Activated CD4-positive, alpha-beta T cell treated with anti-CD3 and anti-CD28 coated beads, Interleukin-2, Interleukin-4, amounts not matched to agents 100 ng/mL and 50 ng/mL, durations not matched to agents 16 hours and 8 hours (primary cell): ENCODE data around the gene FAM3D.
"Not testable (repeated sequence)": the region's sequence is repeated elsewhere in the genome, so short reads cannot be mapped to it uniquely, and the experiment has no call there.

ENCODE experiments used
- DNase-seq: peaks from one replicate; pipeline ENCODE4 v3.0.0-alpha.2; 2020; ENCODE audit warnings: low spot score

Gene FAM3D, protein sequence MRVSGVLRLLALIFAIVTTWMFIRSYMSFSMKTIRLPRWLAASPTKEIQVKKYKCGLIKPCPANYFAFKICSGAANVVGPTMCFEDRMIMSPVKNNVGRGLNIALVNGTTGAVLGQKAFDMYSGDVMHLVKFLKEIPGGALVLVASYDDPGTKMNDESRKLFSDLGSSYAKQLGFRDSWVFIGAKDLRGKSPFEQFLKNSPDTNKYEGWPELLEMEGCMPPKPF

DNA sequence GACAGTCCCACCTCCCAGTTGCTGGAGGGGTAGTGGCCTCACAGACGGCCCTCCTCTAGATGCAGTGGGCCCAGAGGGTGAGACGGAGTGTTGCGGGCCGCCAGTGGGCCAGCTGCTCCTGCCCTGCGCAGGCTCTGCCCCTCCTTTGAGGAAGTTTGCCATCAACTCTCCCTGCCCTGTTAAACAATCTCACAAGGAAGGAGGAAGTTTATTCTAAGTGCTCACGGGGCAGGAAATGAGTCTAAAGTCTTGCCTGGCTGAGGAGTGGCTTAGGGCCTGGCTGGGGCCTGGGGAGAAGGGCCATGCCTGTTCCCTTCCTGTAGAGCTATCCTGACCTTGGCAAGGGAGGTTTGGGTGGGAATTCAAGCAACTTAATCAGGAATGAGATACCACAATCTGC is at the start of gene FAM3D:
Gene FAM3D (minus strand): TSS at position 92 of the 400 bp plus-strand sequence. CDS start 11,211 bp downstream, outside the sequence.
- no peak for DNase-seq

DNA sequence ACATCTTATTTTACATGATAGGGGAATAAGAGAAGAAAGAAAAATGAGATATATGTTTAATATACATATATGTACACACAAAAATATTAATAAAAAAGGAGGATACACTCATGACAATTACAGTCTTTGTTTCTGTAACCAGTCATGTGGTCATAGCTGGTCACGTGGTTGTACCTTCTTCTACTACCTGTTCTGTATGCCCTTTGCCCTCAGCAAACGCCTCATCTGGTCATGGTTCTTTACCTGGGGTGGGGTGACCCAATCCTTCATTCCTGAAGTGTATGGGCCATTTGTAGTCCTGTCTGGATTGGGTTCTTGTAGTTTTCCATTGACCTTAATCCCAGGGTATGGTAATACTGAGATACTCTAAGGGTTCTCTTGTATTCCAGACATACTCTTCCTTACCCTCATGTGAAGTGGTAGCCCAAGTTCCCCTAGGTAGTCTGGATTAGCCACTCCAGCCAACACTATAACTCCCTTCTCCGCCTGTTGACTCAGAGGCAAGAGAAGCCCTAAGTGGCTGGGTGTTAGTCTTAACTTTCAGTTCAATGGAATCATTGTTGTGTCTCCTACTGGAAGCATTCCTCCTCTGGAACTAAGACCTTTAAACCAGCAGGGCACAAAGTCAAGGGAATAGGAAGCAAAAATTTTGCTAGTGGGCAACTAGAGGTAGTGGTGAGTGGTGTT is 47.3 kb upstream of the FAM3D start:
- DNase-seq, result no peak

DNA sequence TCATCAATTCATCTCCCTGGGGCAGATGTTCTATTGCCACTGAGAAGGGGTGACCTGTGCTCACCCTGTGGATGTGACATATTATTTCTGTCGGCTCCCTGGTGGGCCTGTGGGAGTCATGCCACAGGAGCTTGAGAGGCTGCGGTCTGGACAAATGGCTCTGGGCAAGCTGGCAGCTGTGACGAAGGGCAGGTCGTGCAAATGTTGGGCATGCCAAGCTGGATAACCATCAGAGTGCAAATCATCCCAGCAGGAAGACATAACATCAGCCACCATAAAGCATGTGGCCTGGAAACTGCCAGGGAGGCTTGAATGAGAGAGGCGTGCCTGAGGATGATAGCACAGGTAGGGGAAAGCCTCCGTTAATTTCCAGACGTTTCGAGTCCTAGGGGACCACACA is 45.3 kb upstream of the FAM3D start:
- DNase-seq, result no peak

DNA sequence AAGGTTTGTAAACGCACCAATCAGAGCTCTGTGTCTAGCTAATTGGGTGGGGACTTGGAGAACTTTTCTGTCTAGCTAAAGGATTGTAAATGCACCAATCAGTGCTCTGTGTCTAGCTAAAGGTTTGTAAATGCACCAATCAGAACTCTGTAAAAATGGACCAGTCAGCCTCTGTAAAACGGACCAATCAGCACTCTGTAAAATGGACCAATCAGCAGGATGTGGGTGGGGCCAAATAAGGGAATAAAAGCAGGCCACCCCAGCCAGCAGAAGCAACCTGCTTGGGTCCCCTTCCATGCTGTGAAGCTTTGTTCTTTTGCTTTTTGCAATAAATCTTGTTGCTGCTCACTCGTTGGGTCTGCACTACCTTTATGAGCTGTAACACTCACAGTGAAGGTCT is 42.4 kb upstream of the FAM3D start:
- not testable (repeated sequence) for DNase-seq

DNA sequence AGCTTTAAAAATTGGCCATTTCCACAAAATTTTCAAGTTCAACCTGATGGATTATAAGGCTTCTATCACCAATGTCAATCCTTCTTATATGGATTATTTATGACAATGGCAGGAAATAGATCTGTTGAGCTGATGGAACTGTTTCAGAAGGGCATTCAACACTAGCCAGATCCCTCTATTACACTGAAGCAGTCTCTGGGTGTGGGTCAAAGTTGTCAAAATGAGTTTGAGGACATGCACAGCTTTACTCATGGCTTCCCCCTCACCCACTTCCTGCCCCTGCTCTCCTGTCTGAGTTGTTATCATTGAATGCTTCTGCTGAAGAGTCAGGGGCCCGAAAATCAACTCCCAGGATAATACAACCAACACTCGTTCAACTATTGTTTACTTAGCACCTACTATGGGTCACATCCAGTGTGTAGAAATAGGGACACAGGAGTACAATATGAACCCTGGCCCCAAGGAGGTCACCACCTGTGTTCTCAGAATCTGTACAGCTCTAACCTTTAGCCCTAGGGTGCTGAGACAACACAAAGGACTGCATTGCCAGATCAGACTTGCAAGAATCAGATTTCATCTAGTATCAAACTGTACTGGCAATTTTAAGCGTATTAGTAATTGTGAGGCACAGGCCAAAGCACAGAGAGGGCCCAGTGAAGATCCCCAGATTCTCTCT is 41.7 kb upstream of the FAM3D start:
- DNase-seq, result no peak

DNA sequence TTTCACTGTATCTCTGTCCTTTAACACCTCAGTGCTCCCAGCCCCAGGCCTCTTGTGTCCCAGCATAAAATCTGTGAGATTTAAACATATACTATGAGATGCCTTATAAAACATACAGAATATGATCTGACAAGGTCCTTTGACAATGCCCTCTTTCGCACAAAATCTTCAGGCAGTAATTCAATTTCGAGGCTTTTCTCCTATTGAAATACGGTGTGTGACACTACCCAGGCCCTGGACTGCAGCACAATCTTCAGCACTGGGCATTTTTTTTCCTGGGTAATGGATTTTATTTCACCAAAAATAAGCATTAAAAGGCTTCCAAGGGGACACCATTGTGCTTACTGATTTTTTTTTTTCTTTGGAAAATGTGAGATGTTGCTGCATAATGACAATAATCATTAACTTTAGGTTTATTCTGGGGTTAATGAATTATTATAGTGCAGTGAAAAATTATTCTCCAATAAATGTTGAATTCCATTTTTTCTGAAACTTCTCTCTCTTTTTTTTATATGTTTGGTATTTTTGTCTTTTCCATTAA is 40.9 kb upstream of the FAM3D start:
- no peak for DNase-seq

DNA sequence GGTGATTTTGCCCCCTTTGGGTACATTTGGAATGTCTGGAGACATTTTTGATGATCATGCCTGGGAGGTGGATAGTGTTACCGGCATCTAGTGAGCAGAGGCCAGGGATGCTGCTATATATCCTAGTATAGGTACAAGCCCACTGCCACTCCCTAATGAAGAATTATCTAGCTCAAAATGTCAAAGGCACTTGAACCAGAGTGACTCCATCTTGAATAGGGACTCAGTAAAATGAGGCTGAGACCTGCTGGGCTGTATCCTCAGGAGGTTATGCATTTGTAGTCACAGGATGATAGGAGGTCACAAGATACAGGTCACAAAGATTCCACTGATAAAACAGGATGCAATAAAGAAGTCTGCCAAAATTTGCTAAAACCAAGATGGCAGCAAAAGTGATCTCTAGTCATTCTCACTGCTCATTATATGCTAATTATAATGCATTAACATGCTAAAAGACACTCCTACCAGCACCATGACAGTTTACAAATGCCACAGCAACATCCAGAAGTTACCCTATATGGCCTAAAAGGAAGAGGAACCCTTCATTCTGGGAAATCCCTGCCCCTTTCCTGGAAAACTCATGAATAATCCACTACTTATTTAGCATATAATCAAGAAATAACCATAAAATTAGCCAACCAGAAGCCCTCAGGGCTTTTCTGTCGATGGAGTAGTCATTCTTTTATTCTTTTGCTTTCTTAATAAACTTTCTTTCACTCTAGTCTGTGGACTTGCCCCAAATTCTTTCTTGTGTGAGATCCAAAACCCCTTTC is 40.0 kb upstream of the FAM3D start:
- no peak for DNase-seq

DNA sequence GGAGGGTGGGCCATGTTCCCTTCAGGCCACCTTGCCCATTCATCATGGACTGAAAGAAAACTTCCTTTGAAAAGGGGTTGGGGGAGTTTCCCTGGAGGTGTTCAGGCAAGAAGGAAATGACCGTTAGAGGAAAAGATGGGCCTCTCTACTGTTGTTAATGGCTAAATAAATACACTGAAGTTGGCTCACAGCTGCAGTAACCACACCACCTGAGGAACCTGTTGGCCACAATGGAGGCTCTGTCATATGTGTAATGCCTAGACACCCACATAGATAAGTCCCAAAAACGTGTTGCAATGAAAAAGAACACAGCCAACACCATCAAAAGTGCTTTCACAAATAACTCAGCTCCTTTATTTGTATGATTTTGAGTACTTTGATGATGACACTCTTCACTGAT is 38.2 kb upstream of the FAM3D start:
- DNase-seq, result no peak

DNA sequence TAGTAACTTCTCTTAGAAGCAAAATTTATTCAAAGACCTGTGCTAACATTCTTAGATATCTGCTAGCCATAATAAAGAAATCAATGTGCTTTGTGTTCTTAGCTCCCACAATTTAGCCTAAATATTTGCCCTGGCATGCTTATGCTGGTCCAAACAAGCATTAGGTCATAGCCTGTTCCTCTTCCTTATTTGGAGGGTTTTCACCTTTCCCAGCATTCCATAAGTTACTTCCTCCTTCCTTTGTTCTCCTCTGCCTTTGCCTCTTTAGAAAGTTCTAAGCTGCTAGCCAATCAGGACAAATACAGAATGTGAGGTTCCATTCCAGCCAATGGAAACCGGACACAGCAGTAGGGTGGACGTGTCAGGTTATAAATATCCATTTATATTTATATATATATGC is 37.7 kb upstream of the FAM3D start:
- DNase-seq, result not testable (repeated sequence)

DNA sequence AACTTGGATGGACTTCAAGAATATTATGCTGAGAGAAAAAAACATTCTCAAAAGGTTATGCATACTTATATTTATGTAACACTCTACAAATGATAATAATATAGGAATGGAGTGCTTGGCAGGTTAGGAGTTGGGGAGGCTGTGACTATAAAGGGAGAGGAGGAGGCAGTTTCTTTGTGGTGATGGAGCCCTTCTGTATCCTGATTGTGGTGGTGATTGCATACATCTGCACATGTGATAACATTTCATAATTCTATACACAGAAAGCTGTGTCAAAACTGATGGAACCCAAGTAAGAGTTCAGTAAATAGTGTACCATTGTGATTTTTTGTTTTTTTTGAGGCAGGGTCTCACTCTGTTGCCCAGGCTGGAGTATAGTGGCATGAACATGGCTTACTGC is 31.7 kb upstream of the FAM3D start:
- no peak for DNase-seq

DNA sequence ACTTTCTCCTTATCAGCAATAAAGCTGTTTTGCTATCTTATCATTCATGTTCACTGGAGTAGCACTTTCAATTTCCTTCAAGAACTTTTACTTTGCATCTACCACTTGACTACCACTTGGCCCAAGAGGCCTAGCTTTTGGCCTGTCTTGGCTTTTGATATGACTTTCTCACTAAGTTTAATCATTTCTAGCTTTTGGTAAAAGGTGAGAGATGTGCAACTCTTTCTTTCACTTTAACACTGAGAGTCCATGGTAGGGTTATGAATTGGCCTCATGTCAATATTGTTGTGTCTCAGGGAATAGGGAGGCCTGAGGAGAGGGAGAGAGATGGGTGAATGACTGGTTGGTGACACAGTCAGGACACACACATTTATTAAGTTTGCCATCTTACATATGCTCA is 31.0 kb upstream of the FAM3D start:
- peak; percentile 61 for DNase-seq

DNA sequence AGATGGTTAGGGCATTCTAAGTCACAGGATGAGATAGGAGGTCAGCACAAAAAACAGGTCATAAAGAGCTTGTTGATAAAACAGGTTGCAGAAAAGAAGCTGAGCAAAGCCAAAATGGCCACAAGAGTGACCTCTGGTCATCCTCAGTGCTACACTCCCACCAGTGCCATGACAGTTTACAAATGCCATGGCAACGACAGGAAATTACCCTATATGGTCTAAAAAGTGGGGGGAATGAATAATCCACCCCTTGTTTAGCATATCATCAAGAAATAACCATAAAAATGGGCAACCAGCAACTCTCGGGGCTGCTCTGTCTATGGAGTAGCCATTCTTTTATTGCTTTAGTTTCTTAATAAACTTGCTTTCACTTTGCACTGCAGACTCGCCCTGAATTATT is 30.2 kb upstream of the FAM3D start:
- DNase-seq, result not testable (repeated sequence)

DNA sequence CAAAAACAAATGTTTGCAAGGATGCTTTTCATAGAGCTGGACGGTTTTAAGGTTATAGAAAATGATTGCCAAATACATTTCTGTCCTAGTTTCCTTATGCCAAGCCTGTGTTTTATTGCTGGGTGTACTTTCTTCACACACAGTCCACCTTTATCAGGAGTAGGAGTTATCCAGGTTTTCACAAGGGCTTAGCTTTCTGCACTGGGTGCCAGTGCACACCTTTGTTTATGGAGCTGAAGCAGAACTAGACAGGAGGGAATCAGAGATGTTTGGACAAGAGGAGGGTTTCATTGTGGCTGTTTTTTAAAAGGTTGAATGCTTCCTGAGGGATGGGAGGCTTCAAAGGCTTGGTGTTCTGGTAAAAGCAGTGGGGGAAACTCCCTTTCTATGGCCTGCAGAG is 29.5 kb upstream of the FAM3D start:
- no peak for DNase-seq

DNA sequence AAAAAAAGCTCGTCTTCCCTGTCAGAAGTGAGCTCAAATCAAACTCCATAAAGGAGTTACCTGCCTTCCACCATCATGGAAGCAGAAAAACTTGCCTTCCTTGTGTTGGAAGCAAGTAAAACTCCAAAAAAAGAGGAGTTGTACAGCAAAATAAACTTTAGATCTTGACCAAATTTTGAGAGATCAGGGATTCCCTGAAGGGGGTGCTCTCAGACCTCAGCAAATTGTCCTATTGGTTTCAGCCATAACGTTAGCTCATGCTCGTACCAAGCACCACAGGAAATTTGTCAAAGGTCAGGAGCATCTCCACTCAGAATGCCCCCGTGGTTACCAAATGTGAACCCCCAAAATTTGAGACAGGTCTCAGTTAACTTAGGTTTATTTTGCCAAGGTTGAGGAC is 28.7 kb upstream of the FAM3D start:
- DNase-seq, result not testable (repeated sequence)

DNA sequence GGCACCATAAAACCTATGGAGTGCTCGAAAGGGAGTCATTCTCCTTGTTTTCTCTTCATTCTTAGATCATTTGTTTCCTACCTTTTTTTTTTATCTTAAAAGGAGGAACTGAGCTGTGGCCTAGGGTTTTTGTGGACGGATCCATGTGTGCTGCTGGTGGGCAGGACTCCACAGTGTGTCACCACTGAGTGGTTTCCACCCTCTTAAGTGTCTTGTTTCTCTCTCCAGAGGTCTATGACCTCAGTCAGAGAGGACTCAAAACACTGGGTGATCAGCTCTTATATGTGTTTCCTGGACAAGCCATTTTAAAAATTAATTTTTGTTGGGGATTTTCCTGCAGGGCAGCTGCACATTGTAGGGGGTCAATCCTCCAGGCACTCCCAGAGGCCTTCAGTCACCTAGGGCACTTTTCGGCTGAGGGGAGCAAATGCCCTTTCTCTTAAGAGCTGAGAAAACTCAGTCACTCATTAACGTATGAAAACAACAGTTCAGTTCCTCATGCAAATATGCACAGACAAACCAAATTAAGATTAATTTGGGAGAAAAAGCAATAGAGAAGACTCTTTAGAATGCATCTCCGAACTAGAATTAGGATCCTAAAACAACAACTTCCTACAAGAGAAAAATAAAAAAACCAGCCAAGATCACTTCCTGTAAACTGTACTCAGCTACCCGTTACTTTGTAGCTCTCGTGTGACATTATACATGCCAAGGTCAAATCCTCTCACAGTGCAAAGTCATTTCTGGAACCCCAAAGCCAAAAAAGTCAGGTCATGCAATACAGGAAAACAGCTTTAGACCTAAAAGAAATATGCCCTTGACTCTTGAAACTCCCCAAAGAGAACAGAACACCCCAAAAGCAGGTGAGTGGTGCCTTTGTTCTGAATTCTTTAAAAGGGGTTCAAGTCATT is 27.6 kb upstream of the FAM3D start:
- DNase-seq, result peak; percentile 51

DNA sequence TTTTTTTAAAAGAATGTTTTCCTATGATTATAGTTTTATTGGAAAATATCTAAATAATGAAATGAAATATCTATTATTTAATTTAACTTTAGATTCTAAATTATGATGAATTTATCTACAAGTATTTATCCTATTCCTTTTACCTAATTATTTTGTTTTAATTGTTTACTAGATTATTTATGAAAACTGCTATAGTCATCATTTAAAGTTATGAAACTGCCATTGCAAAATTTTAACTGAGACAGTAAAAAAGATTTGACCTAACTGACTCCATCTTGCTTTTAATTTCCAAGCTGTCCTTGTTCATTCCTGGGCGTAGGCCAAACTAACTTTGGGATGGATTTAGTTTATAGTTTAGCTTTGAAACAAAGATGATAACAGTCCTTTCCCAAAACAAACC is 25.9 kb upstream of the FAM3D start:
- DNase-seq, result no peak

DNA sequence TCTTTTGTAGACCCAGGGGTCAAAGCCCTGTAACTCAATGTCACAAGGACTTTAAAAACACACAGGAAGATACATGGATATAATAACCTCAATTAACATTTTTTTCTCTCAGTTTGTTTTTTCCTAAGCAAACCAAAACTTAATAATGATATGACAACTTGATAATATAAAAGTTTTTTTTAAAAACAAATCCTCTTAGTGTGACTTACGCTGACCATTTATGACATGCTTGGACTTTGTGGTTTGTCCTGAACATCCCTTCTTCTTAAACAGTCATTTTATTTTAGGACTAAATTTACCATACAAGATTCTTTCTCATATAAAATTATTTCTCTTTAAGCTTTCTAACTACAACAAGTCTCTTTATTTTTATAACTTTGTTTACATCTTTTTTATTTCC is 25.4 kb upstream of the FAM3D start:
- no peak for DNase-seq

DNA sequence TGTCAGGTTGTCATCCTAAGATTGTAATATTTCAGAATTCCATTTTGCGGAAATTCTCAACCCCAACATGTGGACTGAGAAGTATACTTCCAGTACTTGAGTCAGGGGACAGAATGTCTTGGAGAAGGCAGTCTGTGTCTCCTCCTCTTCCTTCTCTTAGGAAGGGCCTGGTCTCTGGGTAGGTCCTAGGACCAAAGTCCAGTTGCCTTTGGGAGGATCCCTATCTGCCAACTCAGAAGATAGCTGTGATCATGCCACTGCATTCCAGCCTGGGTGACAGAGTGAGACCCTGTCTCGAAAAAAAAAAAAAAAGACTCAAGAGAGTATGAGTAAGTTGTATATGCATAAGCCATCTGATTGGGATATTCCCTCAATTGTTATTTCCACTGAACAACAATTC is 23.9 kb upstream of the FAM3D start:
- DNase-seq, result no peak

DNA sequence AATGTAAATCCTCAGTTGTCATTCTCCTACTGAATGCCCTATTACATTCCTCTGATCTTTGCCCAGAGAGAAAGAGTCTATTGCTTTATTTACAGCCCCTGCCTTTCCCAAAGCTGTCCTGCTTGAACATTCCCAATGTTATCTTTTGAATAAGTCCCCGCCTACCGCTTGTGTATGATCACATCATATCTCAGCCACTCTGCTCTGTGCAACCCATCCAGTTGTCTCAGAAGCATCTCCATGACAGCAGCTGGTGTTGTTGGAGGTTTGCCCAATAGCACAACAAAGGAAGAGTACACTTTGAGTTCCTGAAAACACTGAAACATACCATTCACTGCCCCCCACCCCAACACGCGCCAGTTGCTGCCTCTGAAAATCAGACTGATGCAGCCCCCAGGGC is 22.0 kb upstream of the FAM3D start:
- no peak for DNase-seq

DNA sequence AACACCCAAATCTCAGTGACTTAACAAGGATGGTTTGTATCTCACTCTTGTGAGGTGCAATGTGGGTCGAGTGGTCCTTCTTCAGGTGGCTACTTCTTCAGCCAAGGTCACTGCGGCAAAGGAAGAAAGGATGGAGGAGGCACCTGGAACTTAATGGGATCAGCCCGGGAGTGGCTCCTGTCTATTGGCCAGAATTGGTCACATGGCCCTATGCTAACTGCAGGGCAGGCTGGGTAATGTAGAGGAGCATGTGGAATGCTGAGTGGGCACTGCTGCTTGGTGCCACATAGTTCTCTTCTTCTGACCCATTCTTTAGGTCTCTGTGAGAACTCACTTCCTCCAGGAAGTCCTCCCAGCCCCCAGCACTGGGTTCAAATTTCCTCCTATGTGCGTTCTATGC is 20.3 kb upstream of the FAM3D start:
- no peak for DNase-seq

DNA sequence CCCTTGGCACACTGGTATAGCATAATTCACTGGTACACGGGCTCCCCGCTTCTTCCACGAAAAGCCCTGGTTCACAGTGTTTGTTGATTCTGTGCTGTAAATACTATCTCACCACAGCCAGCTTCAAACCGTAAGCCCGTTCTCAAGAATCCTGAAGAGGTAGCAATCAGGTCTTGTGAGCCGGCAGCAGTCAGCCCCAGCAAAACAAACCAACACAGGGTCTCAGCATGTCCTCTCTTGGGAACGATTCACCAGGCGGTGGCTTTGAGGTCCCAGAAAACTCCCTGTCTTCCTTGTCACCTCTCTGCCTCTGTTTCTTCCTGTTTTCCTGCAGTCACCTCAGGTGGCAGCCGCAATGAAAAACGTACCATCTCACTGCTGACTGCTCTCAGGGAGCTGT is 19.1 kb upstream of the FAM3D start:
- no peak for DNase-seq
